GM18873 (cell line): Measurements from ENCODE around the gene ARID5B.

Experiments used
- ATAC-seq: cut with Tn5 transposase; IDR thresholded peaks from one replicate; pipeline ENCODE4 v1.9.1; 2021; ENCODE audit warnings: mild to moderate bottlenecking, moderate library complexity, moderate number of reproducible peaks; ENCODE audit not compliant: unreplicated experiment, low FRiP score

The ARID5B gene

GRCh38 chr10:62062752-62063512, 161.4 kb downstream of the ARID5B start:
- ATAC-seq = no peak

GRCh38 chr10:62063795-62064472, 162.4 kb downstream of the ARID5B start:
- ATAC-seq = no peak

GRCh38 chr10:62067560-62067959, 166.1 kb downstream of the ARID5B start:
- no peak for ATAC-seq

- no peak for ATAC-seq
Measured at GRCh38 chr10:62068464-62068863, 167.0 kb downstream of the ARID5B start.

- ATAC-seq = no peak
Measured at GRCh38 chr10:62069452-62070178, 168.1 kb downstream of the ARID5B start.

GRCh38 chr10:62071846-62072281, 170.4 kb downstream of the ARID5B start:
- ATAC-seq = no peak

- ATAC-seq = no peak
Measured at GRCh38 chr10:62072901-62073300, 171.4 kb downstream of the ARID5B start.

GRCh38 chr10:62073429-62073828, 171.9 kb downstream of the ARID5B start:
- ATAC-seq = no peak

GRCh38 chr10:62075414-62075813, 173.9 kb downstream of the ARID5B start:
- ATAC-seq = no peak

- no peak for ATAC-seq
Measured at GRCh38 chr10:62075912-62076311, 174.4 kb downstream of the ARID5B start.

GRCh38 chr10:62076891-62077290, 175.4 kb downstream of the ARID5B start:
- ATAC-seq = no peak

- ATAC-seq = no peak
Measured at GRCh38 chr10:62077330-62078015, 176.0 kb downstream of the ARID5B start.

GRCh38 chr10:62079885-62080559, 178.5 kb downstream of the ARID5B start:
- peak; percentile 74 for ATAC-seq

GRCh38 chr10:62080905-62081304, 179.4 kb downstream of the ARID5B start:
- no peak for ATAC-seq

- ATAC-seq = no peak
Measured at GRCh38 chr10:62081341-62082270, 180.1 kb downstream of the ARID5B start.

GRCh38 chr10:62082271-62082656, 180.8 kb downstream of the ARID5B start:
- no peak for ATAC-seq

GRCh38 chr10:62082729-62083411, 181.4 kb downstream of the ARID5B start:
- no peak for ATAC-seq

- no peak for ATAC-seq
Measured at GRCh38 chr10:62083412-62084267, 182.1 kb downstream of the ARID5B start.
